Measurements from ENCODE around the gene NR6A1. TPM values are rescaled to one million over a fixed set of nuclear protein-coding genes. Genes with fewer than 3 reads are reported as not detected.

NR6A1 gene
- polyA plus RNA-seq, 2 of the 4 experiments (the other 2 are of a cell fraction) = 1.7 to 3.3 TPM

GRCh38 chr9:124623966-124624734 is 147.0 kb downstream of the NR6A1 start:
- 89% methylated on average over 7 of the region's 7 CpGs for WGBS (ENCODE audit: missing lambda C conversion rate)
- Histone ChIP-seq H3K4me3 (no peak overlapping the region), H3K27ac (no peak overlapping the region), H3K9me3 (no peaks in the 10 kb centered on the region), H3K4me2 (no peak overlapping the region), H3K4me1 (peaks cover 12% of the 10 kb centered on the region)
- CTCF ChIA-PET = interaction anchor here (0.6 to 7.3 kb wide), 13 partner anchors 10 to 211 kb away, joined by 3 to 53 read pairs (median 3); no protein-coding TSS in a partner anchor
- POLR2A ChIA-PET = interaction anchor here (0.6 to 1.1 kb wide), 2 partner anchors 30 to 34 kb away, joined by 3 to 6 read pairs; no protein-coding TSS in a partner anchor
- FAIRE-seq = no peak
- no peak for ATAC-seq
- TF ChIP-seq JUN (IDR thresholded peaks at IDR 0.05) (no peak), FOSB (CRISPR knock-in tag; IDR thresholded peaks at IDR 0.05) (0 out of 2 replicates have a peak, but pooled peaks have one; percentile 13)
- DNase-seq (ENCODE audit: low read depth in 1 of 2, low spot score in 1 of 2) = no peak

GRCh38 chr9:124622882-124623281 is 148.2 kb downstream of the NR6A1 start:
- DNase-seq (ENCODE audit: low read depth in 1 of 2, low spot score in 1 of 2) (no peak), FAIRE-seq (no peak), ATAC-seq (no peak)
- ChIA-PET POLR2A (no interaction called here), CTCF (interaction anchor here (0.6 to 7.3 kb wide), 5 partner anchors 8 to 89 kb away, joined by 3 to 53 read pairs (median 3); no protein-coding TSS in a partner anchor)
- peaks cover 24% of the 10 kb centered on the region for H3K4me1 ChIP-seq
- H3K9me3 ChIP-seq = no peaks in the 10 kb centered on the region
- no peak overlapping the region for H3K4me2 ChIP-seq
- no peak for TF ChIP-seq EP300 (IDR thresholded peaks at IDR 0.05)
- TF ChIP-seq CTCF (IDR thresholded peaks at IDR 0.05) = no peak
- TF ChIP-seq HOXB13 (CRISPR knock-in tag; IDR thresholded peaks at IDR 0.05; ENCODE audit: low read depth) = no peak
- TF ChIP-seq, protein P1, sequence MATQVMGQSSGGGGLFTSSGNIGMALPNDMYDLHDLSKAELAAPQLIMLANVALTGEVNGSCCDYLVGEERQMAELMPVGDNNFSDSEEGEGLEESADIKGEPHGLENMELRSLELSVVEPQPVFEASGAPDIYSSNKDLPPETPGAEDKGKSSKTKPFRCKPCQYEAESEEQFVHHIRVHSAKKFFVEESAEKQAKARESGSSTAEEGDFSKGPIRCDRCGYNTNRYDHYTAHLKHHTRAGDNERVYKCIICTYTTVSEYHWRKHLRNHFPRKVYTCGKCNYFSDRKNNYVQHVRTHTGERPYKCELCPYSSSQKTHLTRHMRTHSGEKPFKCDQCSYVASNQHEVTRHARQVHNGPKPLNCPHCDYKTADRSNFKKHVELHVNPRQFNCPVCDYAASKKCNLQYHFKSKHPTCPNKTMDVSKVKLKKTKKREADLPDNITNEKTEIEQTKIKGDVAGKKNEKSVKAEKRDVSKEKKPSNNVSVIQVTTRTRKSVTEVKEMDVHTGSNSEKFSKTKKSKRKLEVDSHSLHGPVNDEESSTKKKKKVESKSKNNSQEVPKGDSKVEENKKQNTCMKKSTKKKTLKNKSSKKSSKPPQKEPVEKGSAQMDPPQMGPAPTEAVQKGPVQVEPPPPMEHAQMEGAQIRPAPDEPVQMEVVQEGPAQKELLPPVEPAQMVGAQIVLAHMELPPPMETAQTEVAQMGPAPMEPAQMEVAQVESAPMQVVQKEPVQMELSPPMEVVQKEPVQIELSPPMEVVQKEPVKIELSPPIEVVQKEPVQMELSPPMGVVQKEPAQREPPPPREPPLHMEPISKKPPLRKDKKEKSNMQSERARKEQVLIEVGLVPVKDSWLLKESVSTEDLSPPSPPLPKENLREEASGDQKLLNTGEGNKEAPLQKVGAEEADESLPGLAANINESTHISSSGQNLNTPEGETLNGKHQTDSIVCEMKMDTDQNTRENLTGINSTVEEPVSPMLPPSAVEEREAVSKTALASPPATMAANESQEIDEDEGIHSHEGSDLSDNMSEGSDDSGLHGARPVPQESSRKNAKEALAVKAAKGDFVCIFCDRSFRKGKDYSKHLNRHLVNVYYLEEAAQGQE (IDR thresholded peaks at IDR 0.05) = no peak
- TF ChIP-seq SREBF2 (IDR thresholded peaks at IDR 0.05) = no peak
- TF ChIP-seq HOXB5 (CRISPR knock-in tag; IDR thresholded peaks at IDR 0.05) = no peak
- TF ChIP-seq CBX8 (IDR thresholded peaks at IDR 0.05) = no peak
- no peak for TF ChIP-seq FOXS1 (CRISPR knock-in tag; IDR thresholded peaks at IDR 0.05)
- TF ChIP-seq MAFK (IDR thresholded peaks at IDR 0.05; ENCODE audit: partially characterized antibody) = no peak
- TF ChIP-seq MAZ (IDR thresholded peaks at IDR 0.05; ENCODE audit: borderline replicate concordance, low read depth, low read length) = no peak
- TF ChIP-seq RCOR1 (IDR thresholded peaks at IDR 0.05; ENCODE audit: low read depth, low read length) = no peak
- TF ChIP-seq ZSCAN20 (CRISPR knock-in tag; IDR thresholded peaks at IDR 0.05) = no peak
- no peak for TF ChIP-seq EHF (CRISPR knock-in tag; IDR thresholded peaks at IDR 0.05)
- no peak for TF ChIP-seq HEYL (CRISPR knock-in tag; IDR thresholded peaks at IDR 0.05)
- TF ChIP-seq NPAS2 (CRISPR knock-in tag; IDR thresholded peaks at IDR 0.05; ENCODE audit: borderline replicate concordance) = no peak
- TF ChIP-seq SMC3 (IDR thresholded peaks at IDR 0.05) = no peak
- TF ChIP-seq JUN (IDR thresholded peaks at IDR 0.05) = no peak
- no peak for TF ChIP-seq FOSL2 (IDR thresholded peaks at IDR 0.05)
- no peak for TF ChIP-seq FOSL2 (CRISPR knock-in tag; IDR thresholded peaks at IDR 0.05)
- H3K27ac ChIP-seq = no peak overlapping the region
- H3K4me3 ChIP-seq = no peak overlapping the region

All from A549 (cell line).